GM12872 (cell line): ENCODE data around the gene SCYGR4.

Experiments
- CTCF ChIP-seq: IDR thresholded peaks from 3 replicates; pipeline ENCODE4 v1.5.1; 2011; ENCODE audit warnings: low read depth, mild to moderate bottlenecking, low read length, moderate library complexity; ENCODE audit not compliant: insufficient read depth

SCYGR4 gene

DNA sequence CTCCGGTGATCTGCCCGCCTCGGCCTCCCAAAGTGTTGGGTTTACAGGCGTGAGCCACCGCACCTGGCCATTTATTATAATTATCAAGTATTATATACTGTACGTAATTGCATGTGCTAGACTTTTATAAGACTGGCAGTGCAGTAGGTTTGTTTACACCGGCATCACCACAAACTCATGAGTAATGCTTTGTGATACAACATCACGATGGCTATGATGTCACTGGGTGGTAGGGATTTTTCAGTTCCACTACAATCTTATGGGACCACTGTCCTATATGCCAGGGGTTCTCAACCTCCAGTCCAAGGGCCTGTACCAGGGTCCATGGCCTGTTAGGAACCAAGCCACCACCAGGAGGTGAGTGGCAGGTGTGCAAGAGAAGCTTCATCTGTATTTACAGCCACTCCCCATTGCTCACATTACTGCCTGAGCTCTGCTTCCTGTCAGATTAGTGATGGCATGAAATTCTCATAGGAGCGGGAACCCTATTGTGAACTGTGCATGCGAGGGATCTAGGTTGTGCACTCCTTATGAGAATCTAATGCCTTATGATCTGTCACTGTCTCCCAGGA lies 9.4 kb downstream of the SCYGR4 start:
- no peak for TF ChIP-seq CTCF

GRCh38 chr2:227627769-227628168 lies 10.5 kb downstream of the SCYGR4 start:
- no peak for TF ChIP-seq CTCF

DNA sequence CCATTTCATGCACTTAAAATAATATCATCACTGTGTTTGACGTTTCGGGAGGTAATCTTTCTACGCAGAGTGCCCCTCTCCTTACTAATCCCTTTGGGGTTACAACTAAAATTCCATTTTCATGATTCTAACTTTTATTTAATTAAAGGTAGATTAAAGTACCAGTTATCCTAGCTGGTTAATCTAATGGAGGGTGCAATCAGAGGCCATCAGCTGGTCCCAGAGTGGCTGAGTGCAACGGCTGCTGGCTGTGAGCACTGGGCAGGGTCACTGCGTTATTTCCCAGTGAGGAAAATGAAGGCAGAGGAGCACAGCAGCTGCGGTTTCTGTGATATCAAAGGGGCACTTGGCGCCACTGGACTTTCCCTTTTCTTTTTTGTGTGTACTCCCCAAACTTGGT lies 12.1 kb downstream of the SCYGR4 start:
- TF ChIP-seq CTCF = no peak

DNA sequence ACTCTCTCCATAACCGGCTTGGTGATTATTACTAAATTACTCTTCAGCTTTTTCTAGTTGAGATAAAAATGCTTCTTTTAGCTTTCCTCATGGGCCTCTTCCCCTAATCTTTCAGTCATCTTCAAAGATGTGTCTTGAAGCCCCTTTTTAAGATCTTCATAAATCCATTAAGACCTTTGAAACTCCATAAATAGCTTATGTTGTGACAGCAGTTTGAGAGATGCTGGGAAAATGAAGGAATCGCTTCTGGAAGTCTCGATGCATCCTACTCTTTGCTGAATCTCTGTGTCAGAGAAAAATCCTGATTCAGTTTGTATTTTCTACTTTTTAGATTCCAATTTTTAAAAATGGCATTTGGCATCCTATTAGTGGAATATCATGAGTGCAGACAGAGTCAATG lies 13.0 kb downstream of the SCYGR4 start:
- TF ChIP-seq CTCF = no peak

DNA sequence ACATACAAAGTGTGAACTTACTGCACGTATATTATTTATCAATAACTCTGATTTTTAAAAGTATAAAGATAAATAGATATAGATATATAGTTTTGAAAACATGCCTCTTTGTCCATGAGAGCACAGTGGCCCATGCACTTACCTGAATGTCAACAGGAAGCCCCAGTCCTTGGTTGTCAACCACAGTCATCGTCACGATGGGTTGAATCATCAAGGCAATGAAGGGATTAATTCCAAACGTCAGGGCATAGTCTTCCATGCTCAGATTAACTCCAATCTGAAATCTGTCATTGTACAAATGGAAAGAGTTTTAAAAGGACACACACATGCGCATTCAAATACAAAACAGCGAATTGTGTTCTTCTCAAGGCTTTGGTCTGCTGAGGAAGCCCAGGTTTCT lies 15.5 kb downstream of the SCYGR4 start:
- no peak for TF ChIP-seq CTCF

DNA sequence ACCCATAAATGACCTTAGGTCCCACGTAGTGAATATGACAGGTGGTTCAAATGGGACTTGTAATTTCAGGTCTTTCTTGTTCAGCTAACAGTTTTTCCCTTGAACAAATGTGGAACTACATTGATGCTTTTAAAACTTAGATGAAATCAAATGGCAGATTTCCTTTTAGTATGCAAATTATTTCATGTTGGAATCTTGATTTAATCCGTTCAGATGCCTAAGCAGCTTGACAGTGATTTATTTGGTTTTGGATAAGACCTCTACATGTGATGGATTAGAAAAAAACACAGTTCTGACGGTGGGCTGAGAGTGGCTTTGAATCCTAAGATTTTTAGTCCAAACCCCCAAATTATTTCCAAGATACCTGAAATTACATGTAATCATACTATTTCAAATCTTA lies 16.9 kb downstream of the SCYGR4 start:
- no peak for TF ChIP-seq CTCF

DNA sequence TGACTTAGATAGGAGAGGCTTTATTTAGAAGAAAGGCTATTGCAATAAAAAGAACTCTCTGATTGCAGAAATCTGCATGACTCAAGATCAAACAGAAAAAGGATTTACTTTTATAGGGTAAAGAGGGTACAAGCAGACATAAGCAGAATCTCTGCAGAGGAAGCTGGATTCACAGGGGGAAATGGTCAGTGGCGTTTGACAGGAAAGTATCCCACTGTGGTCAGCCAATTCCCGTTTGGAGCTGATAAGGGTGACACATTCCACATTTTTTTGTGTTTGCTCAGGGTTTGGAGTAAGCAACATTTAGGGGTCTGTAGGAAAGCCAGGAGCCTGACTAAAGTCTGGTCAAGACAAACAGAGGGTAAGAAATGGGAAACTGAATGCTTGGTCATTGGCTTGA lies 25.4 kb downstream of the SCYGR4 start:
- TF ChIP-seq CTCF = no peak

- TF ChIP-seq CTCF = no peak
These were observed 26.8 kb downstream of the SCYGR4 start for GRCh38 chr2:227643990-227644551.
